Panc1 (cell line): Measurements from ENCODE around the gene TIAL1. TPM values are rescaled to one million over a fixed set of nuclear protein-coding genes. Genes with fewer than 3 reads are reported as not detected.

Experiments
- ATAC-seq: fragments of 200-7000 bp; cut with Tn5 transposase; 2 replicates; pipeline ENCODE4 v1.9.1; 2020; ENCODE audit warnings: mild to moderate bottlenecking, moderate library complexity
- BruUV-seq: library from RNA; stranded (reverse); fragments of 400-500 nt; replicated peaks from 2 replicates; lab custom pipeline; 2021; lab: Mats Ljungman, UMichigan
- CTCF ChIA-PET: fragments of 300-600 bp; sonication (Branson Sonifier 250); formaldehyde crosslinking; loops from one replicate; lab custom pipeline; 2022; ENCODE audit warnings: antibody characterized with exemption; lab: Charles Lee
- POLR2A ChIA-PET: fragments of 300-600 bp; sonication (Branson Sonifier 250); formaldehyde crosslinking; loops from one replicate; lab custom pipeline; 2022; ENCODE audit warnings: antibody characterized with exemption; lab: Charles Lee
- DNase-seq: peaks from one replicate; pipeline ENCODE4 v3.0.0-alpha.2; 2010; ENCODE audit warnings: low read depth, low spot score
- H3K27ac ChIP-seq: 2 replicates; pipeline ENCODE4 v1.5.1; 2011; ENCODE audit warnings: mild to moderate bottlenecking, low read length, inconsistent platforms
- H3K27me3 ChIP-seq: fragments of 200-500 bp; sonication (Bioruptor generic); 2 replicates; pipeline ENCODE4 v1.6.0; 2014; ENCODE audit warnings: low read length, inconsistent platforms; ENCODE audit not compliant: control insufficient read depth, insufficient read depth
- H3K36me3 ChIP-seq: fragments of 200-500 bp; sonication (Bioruptor generic); 2 replicates; pipeline ENCODE4 v1.5.1; 2014; ENCODE audit warnings: inconsistent platforms, mild to moderate bottlenecking, low read length, moderate library complexity; ENCODE audit not compliant: control insufficient read depth, insufficient read depth
- H3K4me1 ChIP-seq: 2 replicates; pipeline ENCODE4 v1.5.1; 2011; ENCODE audit warnings: inconsistent platforms, mild to moderate bottlenecking, low read length, moderate library complexity; ENCODE audit not compliant: control insufficient read depth, insufficient read depth
- H3K4me3 ChIP-seq, 2 experiments: 2 replicates each; pipeline ENCODE4 v1.5.1; 2011 to 2012; ENCODE audit warnings: low read depth in 2 of 2, low read length in 2 of 2, mild to moderate bottlenecking in 2 of 2, inconsistent platforms in 1 of 2, moderate library complexity in 1 of 2
- H3K9me3 ChIP-seq: fragments of 200-500 bp; sonication (Bioruptor generic); 2 replicates; pipeline ENCODE4 v1.5.1; 2014; ENCODE audit warnings: low read depth, mild to moderate bottlenecking, inconsistent platforms, low read length, moderate library complexity; ENCODE audit not compliant: control insufficient read depth, insufficient read depth
- POLR2AphosphoS5 ChIP-seq: IDR thresholded peaks from 2 replicates; pipeline ENCODE4 v1.6.1; 2012; ENCODE audit warnings: mild to moderate bottlenecking, low read depth, low read length, moderate library complexity
- REST ChIP-seq, 2 experiments: IDR thresholded peaks; 2 replicates each; pipeline ENCODE4 v1.6.1; 2011 to 2012; ENCODE audit warnings: low read depth in 2 of 2, control low read depth in 1 of 2, low read length in 1 of 2, mild to moderate bottlenecking in 1 of 2, moderate library complexity in 1 of 2; ENCODE audit not compliant: insufficient read depth in 1 of 2
- SIN3A ChIP-seq: IDR thresholded peaks from 2 replicates; pipeline ENCODE4 v1.6.1; 2012; ENCODE audit warnings: low read depth, mild to moderate bottlenecking, low read length, moderate library complexity, borderline replicate concordance; ENCODE audit not compliant: insufficient read depth
- TCF7L2 ChIP-seq: IDR thresholded peaks from 2 replicates; pipeline ENCODE4 v1.6.1; 2011; ENCODE audit warnings: mild to moderate bottlenecking, low read depth, low read length, inconsistent platforms
- in situ Hi-C: cut with HindIII; loops from 2 replicates; pipeline ENCODE4 v1.10.0; 2016; ENCODE audit warnings: low sequenced_read_pairs, low pct_unique_long_range_greater_than_20kb
- intact Hi-C: fragments of 100-400 bp; cut with micrococcal nuclease; formaldehyde crosslinking; loops from one replicate; pipeline ENCODE4 v1.10.0; 2022; ENCODE audit not compliant: unreplicated experiment
- total RNA-seq: library from RNA; stranded (reverse); gene quantifications from one replicate; pipeline ENCODE4 v1.2.1, GENCODE V29; 2021; ENCODE audit not compliant: unreplicated experiment
- TF ChIP-seq, protein P1 (sequence below): fragments of 450-650 bp; IDR thresholded peaks from 2 replicates; pipeline ENCODE4 v1.5.1; 2017; ENCODE audit warnings: mild to moderate bottlenecking

Gene TIAL1
- total RNA-seq, 1 experiment from 2014 or later = 236 TPM

DNA sequence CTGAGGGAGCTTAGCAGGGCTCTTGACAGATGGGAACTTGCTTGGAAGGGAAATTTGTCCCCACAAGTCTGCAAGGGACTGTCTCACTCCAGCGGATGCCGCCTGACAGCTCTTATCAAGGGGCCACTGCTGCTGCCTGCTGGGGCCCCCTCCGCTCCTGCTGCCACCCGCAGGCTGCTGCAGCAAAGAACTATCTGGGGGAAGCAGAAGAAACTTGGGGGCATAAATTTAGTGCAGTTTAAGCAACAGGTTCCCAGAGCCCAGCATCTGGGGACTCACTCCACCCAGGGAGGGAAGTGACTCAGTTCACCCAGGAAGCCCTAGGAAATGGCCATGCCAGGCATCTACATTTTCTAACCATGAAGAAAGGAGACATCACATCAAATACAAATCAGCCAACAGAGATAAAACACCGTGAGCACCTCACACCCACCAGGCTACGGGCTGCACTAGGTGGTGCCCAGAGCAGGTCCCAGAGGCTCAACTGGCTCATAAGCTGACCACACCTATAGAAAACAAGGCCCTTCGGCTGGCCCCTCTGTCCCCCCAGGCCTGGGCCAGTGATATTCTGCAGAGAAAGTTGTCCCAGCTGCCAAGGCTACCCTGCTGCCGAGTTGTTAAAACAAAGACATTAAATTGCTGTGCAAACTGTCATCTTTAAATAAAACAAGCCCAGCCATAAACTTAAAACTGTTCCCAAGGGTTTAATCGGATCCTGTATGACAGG lies 58.0 kb downstream of the TIAL1 start:
- no TSS peak for BruUV-seq
- H3K27me3 ChIP-seq = no peaks in the 10 kb centered on the region
- in situ Hi-C loops (no loop called here), intact Hi-C loops (loop anchor here (5.0 kb wide), 1 partner anchor 336 kb away; no protein-coding TSS in a partner anchor)
- no peak for DNase-seq
- CTCF ChIA-PET = no interaction called here
- H3K9me3 ChIP-seq = no peaks in the 10 kb centered on the region
- no peak overlapping the region for H3K4me3 ChIP-seq
- H3K27ac ChIP-seq = peak overlapping the region; percentile 67
- POLR2A ChIA-PET = no interaction called here
- H3K4me1 ChIP-seq = peaks cover 59% of the 10 kb centered on the region
- no peak for ATAC-seq
- no peak for TF ChIP-seq POLR2AphosphoS5
- TF ChIP-seq, protein P1, sequence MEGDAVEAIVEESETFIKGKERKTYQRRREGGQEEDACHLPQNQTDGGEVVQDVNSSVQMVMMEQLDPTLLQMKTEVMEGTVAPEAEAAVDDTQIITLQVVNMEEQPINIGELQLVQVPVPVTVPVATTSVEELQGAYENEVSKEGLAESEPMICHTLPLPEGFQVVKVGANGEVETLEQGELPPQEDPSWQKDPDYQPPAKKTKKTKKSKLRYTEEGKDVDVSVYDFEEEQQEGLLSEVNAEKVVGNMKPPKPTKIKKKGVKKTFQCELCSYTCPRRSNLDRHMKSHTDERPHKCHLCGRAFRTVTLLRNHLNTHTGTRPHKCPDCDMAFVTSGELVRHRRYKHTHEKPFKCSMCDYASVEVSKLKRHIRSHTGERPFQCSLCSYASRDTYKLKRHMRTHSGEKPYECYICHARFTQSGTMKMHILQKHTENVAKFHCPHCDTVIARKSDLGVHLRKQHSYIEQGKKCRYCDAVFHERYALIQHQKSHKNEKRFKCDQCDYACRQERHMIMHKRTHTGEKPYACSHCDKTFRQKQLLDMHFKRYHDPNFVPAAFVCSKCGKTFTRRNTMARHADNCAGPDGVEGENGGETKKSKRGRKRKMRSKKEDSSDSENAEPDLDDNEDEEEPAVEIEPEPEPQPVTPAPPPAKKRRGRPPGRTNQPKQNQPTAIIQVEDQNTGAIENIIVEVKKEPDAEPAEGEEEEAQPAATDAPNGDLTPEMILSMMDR = no peak; the same call in 1 of the 2 replicates
- TF ChIP-seq SIN3A = no peak; the same call in 1 of the 2 replicates
- no peak for TF ChIP-seq REST (IDR thresholded peaks at IDR 0.05; ENCODE audit: insufficient read depth in 1 of 2, low read depth in 2 of 2, low read length in 1 of 2)
- no peak for TF ChIP-seq TCF7L2
- H3K36me3 ChIP-seq = no peaks in the 10 kb centered on the region; the same call in 1 of the 2 replicates

GRCh38 chr10:119537953-119538630 lies 58.7 kb downstream of the TIAL1 start:
- Histone ChIP-seq H3K4me1 (peaks cover 63% of the 10 kb centered on the region), H3K27me3 (no peaks in the 10 kb centered on the region), H3K36me3 (no peaks in the 10 kb centered on the region; the same call in 1 of the 2 replicates), H3K27ac (peak overlapping the region; percentile 44; the same call in 1 of the 2 replicates), H3K4me3 (no peak overlapping the region), H3K9me3 (no peaks in the 10 kb centered on the region)
- no peak for ATAC-seq
- no peak for DNase-seq
- ChIA-PET POLR2A (no interaction called here), CTCF (no interaction called here)
- BruUV-seq = no TSS peak
- intact Hi-C loops (loop anchor here (5.0 kb wide), 1 partner anchor 336 kb away; no protein-coding TSS in a partner anchor), in situ Hi-C loops (no loop called here)
- no peak for TF ChIP-seq POLR2AphosphoS5
- TF ChIP-seq, protein P1 = no peak
- no peak for TF ChIP-seq SIN3A
- TF ChIP-seq TCF7L2 = no peak
- no peak for TF ChIP-seq REST (IDR thresholded peaks at IDR 0.05; ENCODE audit: insufficient read depth in 1 of 2, low read depth in 2 of 2, low read length in 1 of 2)
